ENCODE data around the gene C12orf57.
A peak's percentile ranks its signal among the peaks of the same experiment; 100 is the strongest.
"Not testable (repeated sequence)": the region's sequence is repeated elsewhere in the genome, so short reads cannot be mapped to it uniquely, and the experiment has no call there.

Gene C12orf57

GRCh38 chr12:6903722-6904121 lies 40.1 kb upstream of the C12orf57 start:
- no peak for DNase-seq (ENCODE audit: low read depth)
- no peak for TF ChIP-seq CTCF (IDR thresholded peaks at IDR 0.05; ENCODE audit: control insufficient read depth, extremely low read depth, insufficient read depth)
- no peak overlapping the region for H3K4me3 ChIP-seq (ENCODE audit: low read depth, low read length)

GRCh38 chr12:6904280-6905276 lies 39.2 kb upstream of the C12orf57 start, which contains the start of gene LRRC23:
Gene LRRC23 (plus strand): TSS chr12:6904822. CDS start chr12:6905634, 812 bp downstream.
- peak; percentile 87 for DNase-seq (ENCODE audit: low read depth)
- peak within 1 kb of the TSS; percentile 69 for H3K4me3 ChIP-seq (ENCODE audit: low read depth, low read length)

GRCh38 chr12:6905414-6906040 lies 38.3 kb upstream of the C12orf57 start:
- H3K4me3 ChIP-seq (ENCODE audit: low read depth, low read length): peak overlapping the region; percentile 69
- no peak for TF ChIP-seq CTCF (IDR thresholded peaks at IDR 0.05; ENCODE audit: control insufficient read depth, extremely low read depth, insufficient read depth)
- no peak for DNase-seq (ENCODE audit: low read depth)

More at GRCh38 chr12:6904280-6905276, 39.2 kb upstream of the C12orf57 start, which contains the start of gene LRRC23:
- TF ChIP-seq CTCF (IDR thresholded peaks at IDR 0.05; ENCODE audit: control insufficient read depth, extremely low read depth, insufficient read depth): no peak

GRCh38 chr12:6908141-6908540 lies 35.7 kb upstream of the C12orf57 start:
- not testable (repeated sequence) for H3K4me3 ChIP-seq (ENCODE audit: low read depth, low read length); DNase-seq (ENCODE audit: low read depth)

GRCh38 chr12:6909421-6910145 lies 34.2 kb upstream of the C12orf57 start:
- no peak for DNase-seq (ENCODE audit: low read depth)
- TF ChIP-seq CTCF (IDR thresholded peaks at IDR 0.05; ENCODE audit: control insufficient read depth, extremely low read depth, insufficient read depth): no peak
- H3K4me3 ChIP-seq (ENCODE audit: low read depth, low read length): no peak overlapping the region

- H3K4me3 ChIP-seq (ENCODE audit: low read depth, low read length): no peak overlapping the region
- no peak for TF ChIP-seq CTCF (IDR thresholded peaks at IDR 0.05; ENCODE audit: control insufficient read depth, extremely low read depth, insufficient read depth)
- no peak for DNase-seq (ENCODE audit: low read depth)
Measured at GRCh38 chr12:6912164-6912935, 31.5 kb upstream of the C12orf57 start.
